CD4-positive, alpha-beta T cell (primary cell): ENCODE results near the gene C1QTNF9. TPM values are rescaled to one million over a fixed set of nuclear protein-coding genes. Genes with fewer than 3 reads are reported as not detected.

ENCODE experiments used
- ATAC-seq: fragments of 200-7000 bp; cut with Tn5 transposase; one replicate; pipeline ENCODE4 v1.10.0; 2022; ENCODE audit warnings: mild to moderate bottlenecking; ENCODE audit not compliant: poor library complexity
- CTCF ChIA-PET: fragments of 350-600 bp; sonication (Branson Sonifier 250); formaldehyde crosslinking; loops from one replicate; lab custom pipeline; 2021; ENCODE audit warnings: antibody characterized with exemption, inconsistent platforms; lab: Charles Lee
- POLR2A ChIA-PET: fragments of 350-600 bp; sonication (Branson Sonifier 250); formaldehyde crosslinking; loops from one replicate; lab custom pipeline; 2021; ENCODE audit warnings: antibody characterized with exemption, inconsistent platforms; lab: Charles Lee
- DNase-seq, 14 experiments: peaks; one replicate each; pipeline ENCODE4 v3.0.0-alpha.2; 2013 to 2020; ENCODE audit warnings: mixed read lengths in 2 of 14
- H3K27ac ChIP-seq, 2 donors: one replicate each; pipeline versions ENCODE4 v1.5.1 to v1.7.0; 2013; ENCODE audit warnings: low read length in 2 of 2, low read depth in 1 of 2, mild to moderate bottlenecking in 1 of 2
- H3K27me3 ChIP-seq, 2 experiments: 1 replicate in 1 of 2; 2 replicates in 1 of 2; pipeline versions ENCODE4 v1.6.1 to v1.7.0; 2013; ENCODE audit warnings: low read length in 2 of 2, control low read depth in 1 of 2, mild to moderate bottlenecking in 1 of 2, moderate library complexity in 1 of 2; ENCODE audit not compliant: insufficient read depth in 2 of 2, control insufficient read depth in 1 of 2
- H3K36me3 ChIP-seq: one replicate; pipeline ENCODE4 v1.6.1; 2013; ENCODE audit warnings: low read length, control low read depth; ENCODE audit not compliant: insufficient read depth
- H3K4me1 ChIP-seq: one replicate; pipeline ENCODE4 v1.6.1; 2013; ENCODE audit warnings: low read length, control low read depth; ENCODE audit not compliant: insufficient read depth
- H3K4me3 ChIP-seq: one replicate; pipeline ENCODE4 v1.5.1; 2013; ENCODE audit warnings: mild to moderate bottlenecking, low read length, moderate library complexity
- H3K9me3 ChIP-seq, 2 experiments: 1 replicate in 1 of 2; 2 replicates in 1 of 2; pipeline versions ENCODE4 v1.6.1 to v1.7.0; 2013; ENCODE audit warnings: low read length in 2 of 2, mild to moderate bottlenecking in 2 of 2, control low read depth in 1 of 2, moderate library complexity in 1 of 2; ENCODE audit not compliant: control insufficient read depth in 1 of 2, insufficient read depth in 1 of 2
- H3K27ac Mint-ChIP-seq: one replicate; pipeline ENCODE4 v1.8.0; 2020; ENCODE audit warnings: mixed read lengths
- H3K27me3 Mint-ChIP-seq: one replicate; pipeline ENCODE4 v1.8.0; 2021; ENCODE audit warnings: mixed read lengths
- H3K36me3 Mint-ChIP-seq: one replicate; pipeline ENCODE4 v1.8.0; 2021; ENCODE audit warnings: low read depth, mixed read lengths
- H3K4me1 Mint-ChIP-seq: one replicate; pipeline ENCODE4 v1.8.0; 2021; ENCODE audit warnings: low read depth, mixed read lengths
- H3K4me3 Mint-ChIP-seq: one replicate; pipeline ENCODE4 v1.8.0; 2020; ENCODE audit warnings: mild to moderate bottlenecking, mixed read lengths
- H3K9me3 Mint-ChIP-seq: one replicate; pipeline ENCODE4 v1.8.0; 2020; ENCODE audit warnings: mixed read lengths
- CTCF ChIP-seq: fragments of 200-600 bp; IDR thresholded peaks from one replicate; pipeline ENCODE4 v1.8.0; 2022; ENCODE audit warnings: antibody characterized with exemption, mild to moderate bottlenecking
- intact Hi-C, 2 experiments: fragments of 100-400 bp; cut with DNase I in 1 of 2; cut with micrococcal nuclease in 1 of 2; formaldehyde crosslinking; loops; one replicate each; pipeline versions ENCODE4 v1.15.1 to v1.9.0; 2023 to 2025; cut with DNase I, micrococcal nuclease
- total RNA-seq, 174 experiments: library from RNA in 2 of 174; stranded (reverse) in 2 of 174; gene quantifications; one replicate each; pipeline ENCODE4 v1.2.3 and lab custom pipeline; 2021 to 2026

C1QTNF9 gene
- total RNA-seq, 2 experiments from 2014 or later, result not detected

GRCh38 chr13:24267801-24268200, 41.6 kb upstream of the C1QTNF9 start:
- Mint-ChIP-seq H3K27me3 (peaks cover 5% of the 10 kb centered on the region), H3K27ac (peak overlapping the region; percentile 97), H3K4me3 (peak overlapping the region; percentile 89), H3K4me1 (peaks cover 95% of the 10 kb centered on the region), H3K36me3 (peaks cover 55% of the 10 kb centered on the region), H3K9me3 (no peaks in the 10 kb centered on the region)
- ChIA-PET CTCF (interaction anchor here (1.1 kb wide), 1 partner anchor 11 kb away, joined by 3 read pairs; no protein-coding TSS in a partner anchor), POLR2A (interaction anchor here (0.6 to 15.8 kb wide), 5 partner anchors 10 to 301 kb away, joined by 3 to 596 read pairs (median 3); no protein-coding TSS in a partner anchor)
- no peak for DNase-seq
- Histone ChIP-seq H3K27ac (peak overlapping the region; percentile 82 to 99), H3K27me3 (no peaks in the 10 kb centered on the region), H3K4me1 (peaks cover 87% of the 10 kb centered on the region), H3K36me3 (peaks cover 6% of the 10 kb centered on the region), H3K4me3 (peak overlapping the region; percentile 42), H3K9me3 (no peaks in the 10 kb centered on the region)
- no peak for ATAC-seq
- no peak for TF ChIP-seq CTCF
- intact Hi-C loops, result no loop called here

GRCh38 chr13:24269821-24270220, 39.6 kb upstream of the C1QTNF9 start:
- Histone ChIP-seq H3K36me3 (peaks cover 8% of the 10 kb centered on the region), H3K4me1 (peaks cover 87% of the 10 kb centered on the region), H3K27me3 (no peaks in the 10 kb centered on the region), H3K27ac (peak overlapping the region; percentile 92 to 99), H3K4me3 (peak overlapping the region; percentile 62), H3K9me3 (no peaks in the 10 kb centered on the region)
- DNase-seq (peak in 1 of 14 experiments; percentile 32), ATAC-seq (no peak)
- intact Hi-C loops, result loop anchor here (1.0 to 10.0 kb wide), 3 partner anchors 9 to 1015 kb away; partner anchors contain the start of genes MTMR6 (in 1 of the 2) and SPATA13 (in 1 of the 2)
- TF ChIP-seq CTCF, result no peak
- POLR2A ChIA-PET, result interaction anchor here (1.0 to 15.8 kb wide), 5 partner anchors 12 to 894 kb away, joined by 3 to 596 read pairs (median 4); no protein-coding TSS in a partner anchor
- peaks cover 51% of the 10 kb centered on the region for H3K36me3 Mint-ChIP-seq
- peak overlapping the region; percentile 97 for H3K27ac Mint-ChIP-seq
- CTCF ChIA-PET, result interaction anchor here (1.0 to 3.2 kb wide), 8 partner anchors 8 to 50 kb away, joined by 3 to 16 read pairs (median 10); no protein-coding TSS in a partner anchor
- H3K27me3 Mint-ChIP-seq, result peaks cover 5% of the 10 kb centered on the region
- H3K4me1 Mint-ChIP-seq, result peaks cover 95% of the 10 kb centered on the region
- peak overlapping the region; percentile 88 for H3K4me3 Mint-ChIP-seq
- H3K9me3 Mint-ChIP-seq, result no peaks in the 10 kb centered on the region

- peaks cover 45% of the 10 kb centered on the region for H3K36me3 Mint-ChIP-seq
- H3K4me3 Mint-ChIP-seq, result peak overlapping the region; percentile 88
- Histone ChIP-seq H3K36me3 (peaks cover 5% of the 10 kb centered on the region), H3K4me1 (peaks cover 87% of the 10 kb centered on the region), H3K9me3 (no peaks in the 10 kb centered on the region), H3K4me3 (peak overlapping the region; percentile 62), H3K27me3 (no peaks in the 10 kb centered on the region), H3K27ac (peak overlapping the region; percentile 92 to 99)
- TF ChIP-seq CTCF, result no peak
- peaks cover 5% of the 10 kb centered on the region for H3K27me3 Mint-ChIP-seq
- ChIA-PET CTCF (interaction anchor here (0.5 to 3.2 kb wide), 11 partner anchors 9 to 381 kb away, joined by 3 to 16 read pairs (median 6); no protein-coding TSS in a partner anchor), POLR2A (interaction anchor here (0.7 to 15.8 kb wide), 11 partner anchors 12 to 895 kb away, joined by 3 to 596 read pairs (median 4); partner anchors contain the start of gene PARP4)
- intact Hi-C loops, result loop anchor here (1.0 to 10.0 kb wide), 4 partner anchors 9 to 1014 kb away; partner anchors contain the start of genes MTMR6 (in 1 of the 2) and SPATA13 (in 1 of the 2)
- peaks cover 95% of the 10 kb centered on the region for H3K4me1 Mint-ChIP-seq
- ATAC-seq (peak; percentile 36), DNase-seq (peak in 12 of 14 experiments; percentile 42 to 85 (median 57))
- no peaks in the 10 kb centered on the region for H3K9me3 Mint-ChIP-seq
- peak overlapping the region; percentile 97 for H3K27ac Mint-ChIP-seq
These were observed 38.7 kb upstream of the C1QTNF9 start for GRCh38 chr13:24270639-24271141.
